MCF 10A (cell line): ENCODE data around the gene PLXDC2. TPM values are rescaled to one million over a fixed set of nuclear protein-coding genes. Genes with fewer than 3 reads are reported as not detected.

ENCODE experiments used
- BruUV-seq: library from RNA; stranded (reverse); fragments of 400-500 nt; replicated peaks from 2 replicates; lab custom pipeline; 2021; lab: Mats Ljungman, UMichigan
- CTCF ChIA-PET: fragments of 300-600 bp; sonication (Branson Sonifier 250); formaldehyde crosslinking; extraction: SDS; loops from one replicate; lab custom pipeline; 2021; ENCODE audit warnings: antibody characterized with exemption, inconsistent platforms; lab: Yijun Ruan, JAX
- POLR2A ChIA-PET: fragments of 300-600, 350-650 bp; sonication (Branson Sonifier 250); formaldehyde crosslinking; extraction: SDS; loops from one replicate; lab custom pipeline; 2020; ENCODE audit warnings: antibody characterized with exemption, inconsistent platforms; lab: Yijun Ruan, JAX
- DNase-seq: peaks from one replicate; pipeline ENCODE4 v3.0.0-alpha.2; 2018; ENCODE audit not compliant: unreplicated experiment
- H3K27ac Mint-ChIP-seq: one replicate; pipeline ENCODE4 v1.8.0; 2022; ENCODE audit warnings: mild to moderate bottlenecking, low read depth, mixed read lengths; ENCODE audit not compliant: unreplicated experiment
- H3K27me3 Mint-ChIP-seq: one replicate; pipeline ENCODE4 v1.8.0; 2022; ENCODE audit warnings: mixed read lengths; ENCODE audit not compliant: insufficient read depth, unreplicated experiment
- H3K36me3 Mint-ChIP-seq: one replicate; pipeline ENCODE4 v1.8.0; 2022; ENCODE audit warnings: mild to moderate bottlenecking, moderate library complexity, mixed read lengths; ENCODE audit not compliant: insufficient read depth, unreplicated experiment
- H3K4me1 Mint-ChIP-seq: one replicate; pipeline ENCODE4 v1.8.0; 2022; ENCODE audit warnings: mixed read lengths; ENCODE audit not compliant: insufficient read depth, unreplicated experiment
- H3K4me3 Mint-ChIP-seq: one replicate; pipeline ENCODE4 v1.8.0; 2022; ENCODE audit warnings: mild to moderate bottlenecking, moderate library complexity, mixed read lengths; ENCODE audit not compliant: unreplicated experiment
- H3K9me3 Mint-ChIP-seq: one replicate; pipeline ENCODE4 v1.8.0; 2022; ENCODE audit warnings: mixed read lengths; ENCODE audit not compliant: unreplicated experiment
- intact Hi-C: fragments of 100-400 bp; cut with micrococcal nuclease; formaldehyde crosslinking; loops from 2 replicates; pipeline ENCODE4 v1.14.1; 2022
- total RNA-seq: library from RNA; stranded (reverse); gene quantifications from 2 replicates; pipeline ENCODE4 v1.2.3, GENCODE V29; 2022
- TF ChIP-seq, protein P1 (sequence below): fragments of 200-600 bp; IDR thresholded peaks from one replicate; pipeline ENCODE4 v1.8.0; 2022; ENCODE audit warnings: antibody characterized with exemption, mild to moderate bottlenecking; ENCODE audit not compliant: unreplicated experiment

The PLXDC2 gene
- total RNA-seq, 1 experiment from 2014 or later = 23.3 TPM

DNA sequence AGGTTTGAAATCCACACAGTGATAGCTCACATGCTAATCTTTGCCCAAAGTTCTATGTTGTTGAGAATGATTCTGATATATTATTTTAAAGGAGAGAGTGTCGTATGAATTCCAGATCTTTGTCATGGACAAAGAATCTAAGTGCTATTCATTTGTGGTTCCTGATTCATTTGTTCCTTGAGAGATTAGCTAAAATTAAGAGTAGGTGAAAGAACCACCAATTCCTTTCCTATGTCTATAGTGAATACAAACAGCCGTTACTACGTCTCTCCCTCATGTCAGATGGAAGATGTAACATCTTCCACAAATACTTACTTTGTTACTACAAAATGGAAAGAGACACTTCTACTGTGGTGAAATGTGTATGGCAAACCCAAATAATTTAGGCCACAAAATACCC is 3.3 kb upstream of the PLXDC2 start:
- Mint-ChIP-seq H3K4me3 (no peak overlapping the region), H3K4me1 (peaks cover 4% of the 10 kb centered on the region), H3K36me3 (no peaks in the 10 kb centered on the region), H3K9me3 (no peaks in the 10 kb centered on the region), H3K27me3 (no peaks in the 10 kb centered on the region), H3K27ac (no peak overlapping the region)
- intact Hi-C loops = loop anchor here (10.0 kb wide), 3 partner anchors 272 to 782 kb away; no protein-coding TSS in a partner anchor
- TF ChIP-seq, protein P1, sequence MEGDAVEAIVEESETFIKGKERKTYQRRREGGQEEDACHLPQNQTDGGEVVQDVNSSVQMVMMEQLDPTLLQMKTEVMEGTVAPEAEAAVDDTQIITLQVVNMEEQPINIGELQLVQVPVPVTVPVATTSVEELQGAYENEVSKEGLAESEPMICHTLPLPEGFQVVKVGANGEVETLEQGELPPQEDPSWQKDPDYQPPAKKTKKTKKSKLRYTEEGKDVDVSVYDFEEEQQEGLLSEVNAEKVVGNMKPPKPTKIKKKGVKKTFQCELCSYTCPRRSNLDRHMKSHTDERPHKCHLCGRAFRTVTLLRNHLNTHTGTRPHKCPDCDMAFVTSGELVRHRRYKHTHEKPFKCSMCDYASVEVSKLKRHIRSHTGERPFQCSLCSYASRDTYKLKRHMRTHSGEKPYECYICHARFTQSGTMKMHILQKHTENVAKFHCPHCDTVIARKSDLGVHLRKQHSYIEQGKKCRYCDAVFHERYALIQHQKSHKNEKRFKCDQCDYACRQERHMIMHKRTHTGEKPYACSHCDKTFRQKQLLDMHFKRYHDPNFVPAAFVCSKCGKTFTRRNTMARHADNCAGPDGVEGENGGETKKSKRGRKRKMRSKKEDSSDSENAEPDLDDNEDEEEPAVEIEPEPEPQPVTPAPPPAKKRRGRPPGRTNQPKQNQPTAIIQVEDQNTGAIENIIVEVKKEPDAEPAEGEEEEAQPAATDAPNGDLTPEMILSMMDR = no peak
- DNase-seq = no peak
- CTCF ChIA-PET = no interaction called here
- POLR2A ChIA-PET = interaction anchor here (0.6 kb wide), 1 partner anchor 906 kb away, joined by 3 read pairs; no protein-coding TSS in a partner anchor
- BruUV-seq = no TSS peak

DNA sequence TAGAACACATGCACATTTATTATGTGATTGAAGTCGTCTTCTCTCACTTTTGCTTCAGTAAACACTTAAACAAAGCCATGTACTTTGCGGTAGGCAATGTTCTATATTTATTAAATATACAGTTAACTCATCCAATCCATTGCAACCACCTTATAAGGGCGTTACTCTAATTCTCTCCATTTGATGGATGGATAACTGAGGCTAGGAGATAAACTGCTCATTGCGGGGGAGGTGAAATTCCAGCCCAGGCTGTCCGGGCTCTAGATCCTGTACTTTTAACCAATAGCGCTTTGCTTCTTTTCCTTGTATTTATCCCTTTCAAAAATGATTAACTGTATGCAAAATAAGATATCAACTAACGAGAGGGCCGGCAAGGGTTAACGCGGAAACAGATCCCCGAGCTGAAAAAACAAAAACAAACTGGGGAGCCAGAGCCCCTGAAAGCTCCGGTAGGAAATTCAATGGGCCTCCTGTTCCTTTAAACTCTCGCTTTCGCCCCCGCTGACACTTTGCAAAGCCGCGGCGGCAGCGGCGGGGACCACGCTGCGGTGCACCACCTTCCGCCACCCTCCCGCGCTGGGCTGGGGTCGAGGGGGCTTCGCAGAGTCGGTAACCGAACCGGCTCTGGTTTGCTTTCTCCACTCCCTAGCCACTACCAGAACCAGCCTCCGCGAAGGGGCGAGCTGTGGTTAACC is 1.0 kb upstream of the PLXDC2 start:
- Mint-ChIP-seq H3K27ac (peak overlapping the region; percentile 32), H3K27me3 (no peaks in the 10 kb centered on the region), H3K4me3 (peak overlapping the region; percentile 82), H3K36me3 (no peaks in the 10 kb centered on the region), H3K4me1 (peaks cover 24% of the 10 kb centered on the region), H3K9me3 (no peaks in the 10 kb centered on the region)
- ChIA-PET CTCF (interaction anchor here (0.6 to 1.6 kb wide), 7 partner anchors 16 to 1126 kb away, joined by 3 to 7 read pairs (median 4); no protein-coding TSS in a partner anchor), POLR2A (interaction anchor here (0.5 to 2.1 kb wide), 17 partner anchors 12 to 1149 kb away, joined by 3 to 14 read pairs (median 3); no protein-coding TSS in a partner anchor)
- intact Hi-C loops = loop anchor here (5.0 to 10.0 kb wide), 5 partner anchors 187 to 1023 kb away; no protein-coding TSS in a partner anchor
- TF ChIP-seq, protein P1 = no peak
- DNase-seq = peak; percentile 13
- no TSS peak for BruUV-seq

DNA sequence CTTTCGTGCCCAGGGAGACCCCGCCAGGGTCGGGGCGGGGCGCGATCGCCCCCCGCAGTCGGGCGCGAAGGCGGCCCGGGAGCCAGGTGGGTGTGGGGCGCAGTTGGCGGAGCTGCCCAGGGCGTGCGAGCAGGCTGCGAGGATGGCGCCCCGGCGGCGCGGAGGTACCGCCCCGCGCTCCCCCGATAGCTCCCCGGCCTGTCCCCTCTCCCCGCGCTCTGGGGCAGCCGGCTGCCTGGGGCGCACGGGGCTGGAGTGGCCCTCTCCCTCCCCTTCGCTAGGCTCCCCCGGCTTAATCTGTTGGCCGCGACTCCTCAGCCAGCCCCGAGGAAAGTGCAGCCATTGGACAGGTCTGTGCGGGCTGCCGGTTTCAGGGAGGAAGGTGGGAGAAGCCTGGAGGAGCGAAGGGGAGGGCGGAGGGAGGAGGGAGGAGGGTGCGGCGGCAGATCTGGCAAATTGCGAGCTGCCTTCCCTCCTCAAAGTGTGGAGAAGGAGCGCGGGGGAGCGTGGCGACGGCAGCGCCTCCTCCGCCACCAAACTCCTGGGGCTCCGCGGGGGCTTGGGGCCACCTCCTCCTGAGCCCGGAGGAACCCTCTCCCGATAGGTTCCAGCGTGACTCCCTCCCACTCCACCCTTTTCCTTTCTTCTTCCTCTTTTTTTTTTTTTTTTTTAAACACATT is 361 bp upstream of the PLXDC2 start:
- CTCF ChIA-PET = interaction anchor here (0.6 to 1.6 kb wide), 8 partner anchors 15 to 1126 kb away, joined by 3 to 7 read pairs (median 4); no protein-coding TSS in a partner anchor
- H3K27ac Mint-ChIP-seq = peak overlapping the region; percentile 72
- intact Hi-C loops = loop anchor here (1.0 to 10.0 kb wide), 8 partner anchors 186 to 1127 kb away; no protein-coding TSS in a partner anchor
- no peaks in the 10 kb centered on the region for H3K36me3 Mint-ChIP-seq
- H3K9me3 Mint-ChIP-seq = no peaks in the 10 kb centered on the region
- peaks cover 24% of the 10 kb centered on the region for H3K4me1 Mint-ChIP-seq
- TF ChIP-seq, protein P1 = no peak
- peak; percentile 81 for DNase-seq
- H3K4me3 Mint-ChIP-seq = peak overlapping the region; percentile 82
- H3K27me3 Mint-ChIP-seq = no peaks in the 10 kb centered on the region
- POLR2A ChIA-PET = interaction anchor here (0.5 to 2.1 kb wide), 20 partner anchors 12 to 1149 kb away, joined by 3 to 14 read pairs (median 3); no protein-coding TSS in a partner anchor
- BruUV-seq = no TSS peak
